Prostate gland (tissue), 2 donors: ENCODE measurements around the gene GSTM4. TPM values are rescaled to one million over a fixed set of nuclear protein-coding genes. Genes with fewer than 3 reads are reported as not detected.
"Not testable (repeated sequence)": the region's sequence is repeated elsewhere in the genome, so short reads cannot be mapped to it uniquely, and the experiment has no call there.

Experiments used
- DNase-seq: peaks from one replicate; pipeline ENCODE4 v3.0.0-alpha.2; 2019; ENCODE audit warnings: low spot score
- H3K27ac ChIP-seq, 2 donors: fragments of 200-600 bp; sonication (generic); 2 replicates each; pipeline ENCODE4 v1.5.1; 2017 to 2019
- H3K27me3 ChIP-seq: fragments of 200-600 bp; sonication (generic); replicated peaks from 2 replicates; pipeline ENCODE4 v1.5.1; 2019; ENCODE audit not compliant: insufficient read depth
- H3K36me3 ChIP-seq, 2 donors: fragments of 200-600 bp; sonication (generic); 1 replicate in 1 of 2; 2 replicates in 1 of 2; pipeline versions ENCODE4 v1.5.1 to v1.8.1; 2017 to 2019
- H3K4me1 ChIP-seq: fragments of 200-600 bp; sonication (generic); replicated peaks from 2 replicates; pipeline ENCODE4 v1.5.1; 2019
- H3K4me3 ChIP-seq, 2 donors: fragments of 200-600 bp; sonication (generic); 2 replicates each; pipeline ENCODE4 v1.5.1; 2017 to 2019
- H3K9me3 ChIP-seq: fragments of 200-600 bp; sonication (generic); 2 replicates; pipeline ENCODE4 v1.5.1; 2017
- POLR2A ChIP-seq: fragments of 450-650 bp; IDR thresholded peaks from one replicate; pipeline ENCODE4 v1.6.1; 2016; ENCODE audit warnings: antibody characterized with exemption, mild to moderate bottlenecking
- POLR2AphosphoS5 ChIP-seq: sonication (generic); formaldehyde crosslinking; IDR thresholded peaks from one replicate; pipeline ENCODE4 v1.6.1; 2017; ENCODE audit warnings: antibody characterized with exemption
- WGBS: methylation state at CpG from one replicate; pipeline ENCODE4 v1.1.5; 2018; 5-methylcytosine and 5-hydroxymethylcytosine counted together
- intact Hi-C: fragments of 100-400 bp; cut with DNase I; formaldehyde crosslinking; loops from one replicate; pipeline ENCODE4 v1.14.2; 2022
- total RNA-seq, 2 donors: library from RNA; depleted of rRNA; stranded (reverse); fragments of >200 nt; gene quantifications; one replicate each; pipeline ENCODE4 v1.1.0, GENCODE V29; 2016
- TF ChIP-seq, protein P1 (sequence below), 4 experiments: fragments of 200-600 bp in 2 of 4; fragments of 450-650 bp in 2 of 4; sonication (generic) in 2 of 4; IDR thresholded peaks; 1 replicate in 3 of 4; 2 replicates in 1 of 4; pipeline ENCODE4 v1.5.1; 2016 to 2019; ENCODE audit warnings: antibody characterized with exemption in 4 of 4, mild to moderate bottlenecking in 2 of 4, moderate library complexity in 2 of 4

The GSTM4 gene
- total RNA-seq, 2 donors from 2014 or later = 26.8 to 56.5 TPM

DNA sequence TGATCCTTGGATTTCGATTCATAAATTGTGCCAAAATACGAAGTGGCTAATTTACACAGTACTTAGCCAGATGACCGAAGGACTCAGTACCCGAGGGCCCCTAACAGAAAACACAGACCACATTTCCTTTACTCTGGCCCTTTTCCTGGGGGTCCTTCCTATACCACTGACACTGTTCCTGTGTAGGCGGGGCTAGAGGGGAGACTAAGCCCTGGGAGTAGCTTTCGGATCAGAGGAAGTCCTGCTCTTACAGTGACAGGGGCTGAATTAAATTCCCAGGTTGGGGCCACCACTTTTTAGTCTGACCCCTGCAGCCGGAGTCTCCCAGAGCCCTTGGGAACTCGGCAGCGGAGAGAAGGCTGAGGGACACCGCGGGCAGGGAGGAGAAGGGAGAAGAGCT is 31.2 kb downstream of the GSTM4 start:
- H3K27ac ChIP-seq, H3K36me3 ChIP-seq, H3K27me3 ChIP-seq, H3K9me3 ChIP-seq, DNase-seq, intact Hi-C loops, H3K4me3 ChIP-seq, H3K4me1 ChIP-seq: not testable (repeated sequence)
- no CpG with 5 or more reads among the region's 11 CpGs for WGBS

DNA sequence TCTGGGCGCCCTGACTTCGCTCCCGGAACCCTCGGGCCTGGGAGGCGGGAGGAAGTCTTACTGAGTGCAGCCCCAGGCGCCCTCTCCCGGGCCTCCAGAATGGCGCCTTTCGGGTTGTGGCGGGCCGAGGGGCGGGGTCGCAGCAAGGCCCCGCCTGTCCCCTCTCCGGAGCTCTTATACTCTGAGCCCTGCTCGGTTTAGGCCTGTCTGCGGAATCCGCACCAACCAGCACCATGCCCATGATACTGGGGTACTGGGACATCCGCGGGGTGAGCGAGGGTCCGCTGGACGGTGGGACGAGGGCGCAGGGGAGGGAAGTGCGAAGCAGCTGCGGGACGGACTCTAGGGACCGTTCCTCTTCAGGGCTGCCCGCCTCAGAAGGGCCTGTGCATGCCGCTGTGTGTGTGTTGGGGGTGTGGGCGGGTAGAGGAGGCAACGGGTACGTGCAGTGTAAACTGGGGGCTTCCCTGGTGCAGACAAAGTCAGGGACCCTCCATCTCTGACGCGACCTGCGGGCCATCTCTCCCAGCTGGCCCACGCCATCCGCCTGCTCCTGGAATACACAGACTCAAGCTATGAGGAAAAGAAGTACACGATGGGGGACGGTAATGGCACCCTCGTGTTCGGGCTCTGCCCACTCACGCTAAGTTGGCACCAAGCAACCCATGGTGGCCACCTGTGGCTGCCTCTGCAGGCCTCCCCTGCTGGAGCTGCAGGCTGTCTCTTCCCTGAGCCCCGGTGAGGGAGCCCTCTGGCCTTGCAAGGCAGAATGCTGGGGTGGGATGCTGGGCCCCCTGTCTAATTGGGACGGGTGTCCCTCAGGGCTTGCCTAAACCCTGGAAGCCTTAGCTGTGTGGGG is 32.0 kb downstream of the GSTM4 start, which contains the start of gene GSTM1:
TSS of gene GSTM1 (plus strand) at position 177 of the 859 bp plus-strand sequence. CDS start at position 234, 57 bp downstream.
- Histone ChIP-seq H3K4me1 (no peaks in the 10 kb centered on the region), H3K27me3 (no peaks in the 10 kb centered on the region), H3K9me3 (no peaks in the 10 kb centered on the region), H3K4me3 (no peak within 1 kb of the TSS), H3K27ac (no peak within 1 kb of the TSS), H3K36me3 (no peaks in the 10 kb centered on the region)
- intact Hi-C loops = no loop called here
- no peak for DNase-seq
- WGBS = no CpG with 5 or more reads among the region's 46 CpGs
- TF ChIP-seq, protein P1, sequence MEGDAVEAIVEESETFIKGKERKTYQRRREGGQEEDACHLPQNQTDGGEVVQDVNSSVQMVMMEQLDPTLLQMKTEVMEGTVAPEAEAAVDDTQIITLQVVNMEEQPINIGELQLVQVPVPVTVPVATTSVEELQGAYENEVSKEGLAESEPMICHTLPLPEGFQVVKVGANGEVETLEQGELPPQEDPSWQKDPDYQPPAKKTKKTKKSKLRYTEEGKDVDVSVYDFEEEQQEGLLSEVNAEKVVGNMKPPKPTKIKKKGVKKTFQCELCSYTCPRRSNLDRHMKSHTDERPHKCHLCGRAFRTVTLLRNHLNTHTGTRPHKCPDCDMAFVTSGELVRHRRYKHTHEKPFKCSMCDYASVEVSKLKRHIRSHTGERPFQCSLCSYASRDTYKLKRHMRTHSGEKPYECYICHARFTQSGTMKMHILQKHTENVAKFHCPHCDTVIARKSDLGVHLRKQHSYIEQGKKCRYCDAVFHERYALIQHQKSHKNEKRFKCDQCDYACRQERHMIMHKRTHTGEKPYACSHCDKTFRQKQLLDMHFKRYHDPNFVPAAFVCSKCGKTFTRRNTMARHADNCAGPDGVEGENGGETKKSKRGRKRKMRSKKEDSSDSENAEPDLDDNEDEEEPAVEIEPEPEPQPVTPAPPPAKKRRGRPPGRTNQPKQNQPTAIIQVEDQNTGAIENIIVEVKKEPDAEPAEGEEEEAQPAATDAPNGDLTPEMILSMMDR (IDR thresholded peaks at IDR 0.05) = no peak
- TF ChIP-seq POLR2AphosphoS5 (no peak), POLR2A (no peak)

DNA sequence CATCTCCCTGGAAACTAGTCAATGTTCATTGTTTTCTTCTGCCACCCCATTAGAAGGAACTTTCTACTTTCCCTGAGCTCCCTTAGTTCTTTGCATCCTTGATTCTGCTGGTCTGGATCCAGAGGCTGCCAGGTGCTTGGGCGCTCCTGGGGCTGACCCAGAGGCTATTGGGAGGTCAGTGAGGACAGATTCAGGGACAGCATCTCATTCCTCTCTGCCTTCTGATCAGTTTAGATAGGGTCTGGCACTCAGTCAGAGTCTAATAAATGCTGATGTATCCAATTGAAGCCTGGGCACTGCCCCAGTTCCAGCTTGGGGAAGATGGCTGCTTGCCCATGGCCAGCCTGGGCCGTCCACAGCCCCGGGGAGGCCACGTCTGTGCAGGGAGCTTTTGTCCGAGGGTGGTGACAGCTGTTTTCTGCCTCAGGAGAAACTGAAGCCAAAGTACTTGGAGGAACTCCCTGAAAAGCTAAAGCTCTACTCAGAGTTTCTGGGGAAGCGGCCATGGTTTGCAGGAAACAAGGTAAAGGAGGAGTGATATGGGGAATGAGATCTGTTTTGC is 34.0 kb downstream of the GSTM4 start:
- WGBS = no CpG with 5 or more reads among the region's 6 CpGs
- no peak for DNase-seq
- TF ChIP-seq, protein P1 (IDR thresholded peaks at IDR 0.05) = no peak
- no peak for TF ChIP-seq POLR2AphosphoS5
- no peak for TF ChIP-seq POLR2A

DNA sequence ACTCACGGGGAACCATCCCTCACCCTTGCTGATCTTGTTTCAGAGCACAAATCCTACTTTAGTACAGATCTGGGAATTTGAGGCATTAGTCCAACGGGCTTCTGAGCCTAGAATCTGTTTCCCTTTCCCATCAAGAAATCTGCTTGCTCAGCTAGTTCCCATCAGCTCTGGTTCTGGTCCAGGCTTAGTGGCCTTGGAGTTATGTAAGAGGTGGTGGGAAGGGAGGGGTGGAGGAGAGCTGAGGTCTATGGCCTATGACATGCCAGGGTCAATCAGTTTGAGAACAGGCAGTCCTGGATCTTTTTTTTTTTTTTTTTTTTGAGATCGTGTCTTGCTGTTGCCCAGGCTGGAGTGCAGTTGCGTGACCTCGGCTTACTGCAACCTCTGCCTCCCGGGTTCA is 35.9 kb downstream of the GSTM4 start:
- Histone ChIP-seq H3K9me3 (no peaks in the 10 kb centered on the region), H3K4me1 (no peaks in the 10 kb centered on the region), H3K36me3 (no peaks in the 10 kb centered on the region), H3K27me3 (no peaks in the 10 kb centered on the region), H3K27ac (no peak overlapping the region), H3K4me3 (no peak overlapping the region)
- DNase-seq = no peak
- WGBS = no CpG with 5 or more reads among the region's 6 CpGs
- intact Hi-C loops = no loop called here
- TF ChIP-seq POLR2A (no peak), POLR2AphosphoS5 (no peak)
- TF ChIP-seq, protein P1 (IDR thresholded peaks at IDR 0.05) = no peak

More for the DNA sequence above, 34.0 kb downstream of the GSTM4 start:
- H3K36me3 ChIP-seq = no peaks in the 10 kb centered on the region
- no peaks in the 10 kb centered on the region for H3K27me3 ChIP-seq
- no peaks in the 10 kb centered on the region for H3K4me1 ChIP-seq
- no peak overlapping the region for H3K27ac ChIP-seq
- H3K9me3 ChIP-seq = no peaks in the 10 kb centered on the region
- no peak overlapping the region for H3K4me3 ChIP-seq
- intact Hi-C loops = no loop called here

DNA sequence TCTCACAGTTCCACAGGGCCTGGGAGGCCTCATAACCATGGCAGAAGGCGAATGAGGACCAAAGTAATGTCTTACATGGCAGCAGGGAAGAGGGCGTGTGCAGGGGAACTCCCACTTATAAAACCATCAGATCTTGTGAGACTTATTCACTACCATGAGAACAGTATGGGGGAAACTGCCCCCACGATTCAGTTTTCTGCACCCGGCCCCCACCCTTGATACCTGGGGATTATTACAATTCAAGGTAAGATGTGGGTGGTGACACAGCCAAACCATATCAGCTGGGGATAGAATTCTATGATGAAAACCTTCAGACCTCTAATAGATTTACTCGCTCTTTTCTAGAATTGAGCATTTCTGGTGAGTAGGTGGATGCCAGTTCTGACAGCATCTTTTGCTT is 38.5 kb downstream of the GSTM4 start:
- H3K9me3 ChIP-seq, H3K4me3 ChIP-seq, intact Hi-C loops, H3K27me3 ChIP-seq, H3K27ac ChIP-seq, H3K36me3 ChIP-seq, H3K4me1 ChIP-seq, DNase-seq: not testable (repeated sequence)
- no CpG with 5 or more reads among the region's 5 CpGs for WGBS

DNA sequence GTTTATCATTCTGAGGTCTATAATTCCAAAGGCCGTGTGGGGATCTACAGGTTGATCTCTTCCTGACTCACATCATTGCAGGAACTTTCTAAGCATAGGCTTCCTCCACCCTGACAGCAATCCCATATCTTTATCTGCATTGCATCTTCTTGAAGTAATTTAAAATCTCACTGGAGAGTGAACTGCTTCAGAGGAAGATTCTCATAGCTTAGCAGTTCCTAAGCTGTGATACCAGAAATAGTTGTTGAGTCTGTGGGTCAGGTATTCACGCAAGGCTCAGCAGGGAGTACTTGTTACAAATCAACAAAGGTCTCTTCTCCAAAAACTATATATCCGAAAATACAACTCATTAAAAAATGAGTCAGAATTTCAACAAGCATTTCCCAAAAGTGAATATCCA is 39.2 kb downstream of the GSTM4 start:
- H3K9me3 ChIP-seq, intact Hi-C loops, H3K27ac ChIP-seq, H3K36me3 ChIP-seq, H3K4me3 ChIP-seq, H3K4me1 ChIP-seq, DNase-seq, H3K27me3 ChIP-seq: not testable (repeated sequence)
- WGBS = no CpG with 5 or more reads among the region's 3 CpGs
